ENCODE results near the gene PLD1.
"Not testable (repeated sequence)": the region's sequence is repeated elsewhere in the genome, so short reads cannot be mapped to it uniquely, and the experiment has no call there.

Gene PLD1

GRCh38 chr3:171562459-171562858, 247.8 kb downstream of the PLD1 start:
- H3K4me1 ChIP-seq (ENCODE audit: control insufficient read depth, insufficient read depth, low read length); POLR2A ChIA-PET; H3K36me3 ChIP-seq (ENCODE audit: control insufficient read depth in 2 of 2, insufficient read depth in 1 of 2, low read length in 2 of 2); H3K9me3 ChIP-seq (ENCODE audit: control insufficient read depth, insufficient read depth, low read depth, low read length); H3K4me3 ChIP-seq (ENCODE audit: low read depth, low read length); H3K27ac ChIP-seq (ENCODE audit: extremely low read depth, low read depth, low read length): not testable (repeated sequence)
- CTCF ChIA-PET = interaction anchor here (0.7 kb wide), 1 partner anchor 563 kb away, joined by 3 read pairs; no protein-coding TSS in a partner anchor
- peak; percentile 68; the same call in 1 of the 2 replicates for TF ChIP-seq ZNF366 (tag by site-specific recombination; conservative IDR thresholded peaks at IDR 0.05)
- peak; percentile 64 for TF ChIP-seq ZNF513 (tag by site-specific recombination; IDR thresholded peaks at IDR 0.05)

GRCh38 chr3:171561596-171562323, 248.5 kb downstream of the PLD1 start:
- H3K27ac ChIP-seq (ENCODE audit: extremely low read depth, low read depth, low read length) = no peak overlapping the region
- no peaks in the 10 kb centered on the region for H3K36me3 ChIP-seq (ENCODE audit: control insufficient read depth in 2 of 2, insufficient read depth in 1 of 2, low read length in 2 of 2)
- POLR2A ChIA-PET = interaction anchor here (0.5 kb wide), 1 partner anchor 115 kb away, joined by 4 read pairs; no protein-coding TSS in a partner anchor
- no peak overlapping the region for H3K4me3 ChIP-seq (ENCODE audit: low read depth, low read length)
- TF ChIP-seq ZNF561 (tag by site-specific recombination; IDR thresholded peaks at IDR 0.05; ENCODE audit: borderline replicate concordance) (no peak), ZNF423 (tag by site-specific recombination; IDR thresholded peaks at IDR 0.05) (no peak), ZNF138 (tag by site-specific recombination; IDR thresholded peaks at IDR 0.05; ENCODE audit: borderline replicate concordance) (no peak), ZNF354C (tag by site-specific recombination; IDR thresholded peaks at IDR 0.05; ENCODE audit: borderline replicate concordance, low read depth) (no peak), ZNF223 (tag by site-specific recombination; IDR thresholded peaks at IDR 0.05) (no peak), ZFHX2 (tag by site-specific recombination; conservative IDR thresholded peaks at IDR 0.05) (no peak), GFI1B (tag by site-specific recombination; IDR thresholded peaks at IDR 0.05) (no peak), ZBTB6 (tag by site-specific recombination; IDR thresholded peaks at IDR 0.05) (no peak), ZNF221 (tag by site-specific recombination; IDR thresholded peaks at IDR 0.05; ENCODE audit: borderline replicate concordance) (no peak), ZNF37A (tag by site-specific recombination; IDR thresholded peaks at IDR 0.05) (no peak), OSR2 (tag by site-specific recombination; IDR thresholded peaks at IDR 0.05) (no peak), HIC1 (tag by site-specific recombination; IDR thresholded peaks at IDR 0.05) (no peak), ZSCAN18 (tag by site-specific recombination; IDR thresholded peaks at IDR 0.05) (no peak), ZNF169 (tag by site-specific recombination; IDR thresholded peaks at IDR 0.05) (no peak), ZNF600 (tag by site-specific recombination; IDR thresholded peaks at IDR 0.05) (no peak), ZNF112 (tag by site-specific recombination; IDR thresholded peaks at IDR 0.05) (no peak), FEZF1 (tag by site-specific recombination; IDR thresholded peaks at IDR 0.05) (no peak), ZIC2 (tag by site-specific recombination; IDR thresholded peaks at IDR 0.05) (no peak), ZSCAN16 (tag by site-specific recombination; IDR thresholded peaks at IDR 0.05) (no peak)
- CTCF ChIA-PET = no interaction called here
- H3K9me3 ChIP-seq (ENCODE audit: control insufficient read depth, insufficient read depth, low read depth, low read length) = no peaks in the 10 kb centered on the region
- peaks cover 4% of the 10 kb centered on the region for H3K4me1 ChIP-seq (ENCODE audit: control insufficient read depth, insufficient read depth, low read length)

Data from HEK293 (cell line).